GM21367 (cell line): ENCODE measurements around the gene METRNL.
"Not testable (repeated sequence)": the region's sequence is repeated elsewhere in the genome, so short reads cannot be mapped to it uniquely, and the experiment has no call there.

Experiments
- ATAC-seq: cut with Tn5 transposase; IDR thresholded peaks from one replicate; pipeline ENCODE4 v1.9.1; 2021; ENCODE audit not compliant: unreplicated experiment

The METRNL gene

GRCh38 chr17:83065660-83066542 is 13.5 kb upstream of the METRNL start:
- ATAC-seq = no peak

GRCh38 chr17:83066543-83066890 is 12.9 kb upstream of the METRNL start:
- not testable (repeated sequence) for ATAC-seq

- ATAC-seq = no peak
Measured at GRCh38 chr17:83067071-83067717, 12.2 kb upstream of the METRNL start.

DNA sequence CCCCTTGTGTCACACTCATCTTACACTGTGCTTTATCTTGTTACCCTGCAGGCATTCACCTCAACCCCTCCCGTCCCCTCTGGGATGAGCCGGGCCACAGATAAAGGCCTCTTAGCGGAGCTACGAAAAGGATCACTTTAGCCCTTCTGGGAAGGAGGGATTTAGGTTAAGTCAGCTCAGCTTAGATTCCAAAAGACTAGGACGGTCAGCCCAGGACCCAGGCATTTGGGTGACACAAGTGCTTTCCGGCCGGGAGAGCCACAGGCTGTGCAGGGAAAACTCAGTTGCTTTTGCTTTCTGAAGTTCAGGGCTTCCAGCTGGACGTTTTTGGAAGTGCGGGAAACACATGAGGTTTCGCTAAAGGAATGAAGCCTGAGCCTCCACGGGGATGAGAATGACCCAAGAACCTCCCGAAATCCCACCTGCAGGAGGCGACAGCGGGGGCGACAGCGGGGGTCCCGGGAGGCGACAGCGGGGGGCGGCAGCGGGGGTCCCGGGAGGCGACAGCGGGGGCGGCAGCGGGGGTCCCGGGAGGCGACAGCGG is 11.6 kb upstream of the METRNL start:
- no peak for ATAC-seq

GRCh38 chr17:83068641-83069570 is 10.5 kb upstream of the METRNL start:
- no peak for ATAC-seq

- ATAC-seq = no peak
Measured at GRCh38 chr17:83069571-83069906, 9.9 kb upstream of the METRNL start.

DNA sequence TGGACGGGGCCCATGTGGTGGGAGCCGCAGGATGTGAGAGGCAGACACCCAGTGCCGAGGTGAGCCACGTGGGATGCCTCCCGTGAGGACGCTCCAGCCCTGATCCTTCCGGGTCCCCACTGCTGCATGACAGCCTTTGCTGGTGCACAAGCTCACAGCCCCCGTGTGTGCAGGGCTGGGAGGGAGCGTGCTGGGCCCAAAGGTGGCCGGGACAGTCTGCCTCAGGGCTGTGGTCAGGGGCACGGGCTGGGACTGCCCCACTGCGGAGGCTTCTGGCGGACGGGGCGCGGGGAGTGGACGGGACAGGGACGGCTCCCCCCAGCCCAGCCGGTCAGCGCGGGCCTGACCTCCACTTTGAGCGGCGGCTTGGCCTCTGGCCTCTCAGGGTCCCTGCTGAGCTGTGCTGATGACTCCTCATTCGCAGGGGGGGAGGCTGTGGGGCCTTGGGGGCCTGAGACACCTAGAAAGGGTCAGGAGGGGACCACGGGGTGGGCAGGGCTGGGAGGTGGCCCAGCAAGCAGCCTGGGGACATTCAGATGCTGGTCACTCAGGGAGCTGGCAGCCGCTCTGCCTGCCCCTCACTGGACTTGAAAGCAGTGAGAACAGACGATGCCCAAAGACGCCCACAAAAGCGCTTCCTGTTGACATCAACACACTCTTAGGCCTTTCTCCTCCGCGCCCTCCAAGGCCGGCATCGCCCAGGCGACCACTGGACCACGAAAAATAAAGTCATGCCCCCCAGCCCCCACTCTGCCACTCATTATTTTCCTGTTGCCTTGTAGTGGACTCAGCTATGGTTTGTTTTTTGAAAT is 9.3 kb upstream of the METRNL start:
- no peak for ATAC-seq

DNA sequence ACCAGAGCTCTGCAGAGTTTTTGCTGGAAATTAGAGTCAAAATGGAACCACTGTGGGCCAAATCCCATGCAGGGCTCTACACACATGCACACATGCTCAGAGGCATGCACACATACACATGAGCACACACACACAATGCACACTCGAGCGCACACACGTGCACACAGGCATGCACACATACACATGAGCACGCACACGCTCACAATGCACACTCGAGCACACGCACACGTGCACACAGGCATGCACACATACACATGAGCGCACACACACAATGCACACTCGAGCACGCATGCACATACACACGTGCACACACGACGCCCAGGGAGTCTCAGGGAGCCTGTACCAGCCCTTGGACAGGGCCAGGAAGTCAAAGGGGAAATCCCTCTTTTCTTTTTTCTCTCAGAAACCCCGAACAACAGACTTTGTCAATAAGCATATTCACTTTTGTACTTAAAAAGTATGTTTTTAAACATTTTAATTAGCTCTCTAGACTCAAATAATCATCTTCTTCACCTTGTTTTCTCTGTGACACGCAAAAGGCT is 8.5 kb upstream of the METRNL start:
- ATAC-seq = no peak

- ATAC-seq = no peak
Measured at GRCh38 chr17:83071365-83071764, 8.0 kb upstream of the METRNL start.

- ATAC-seq = no peak
Measured at GRCh38 chr17:83071966-83072562, 7.3 kb upstream of the METRNL start.

GRCh38 chr17:83072600-83073358 is 6.6 kb upstream of the METRNL start:
- ATAC-seq = no peak

GRCh38 chr17:83073389-83074063 is 5.9 kb upstream of the METRNL start:
- no peak for ATAC-seq

- ATAC-seq = no peak
Measured at GRCh38 chr17:83074486-83075223, 4.8 kb upstream of the METRNL start.

GRCh38 chr17:83075270-83075880 is 4.0 kb upstream of the METRNL start:
- no peak for ATAC-seq

GRCh38 chr17:83076938-83077337 is 2.5 kb upstream of the METRNL start:
- ATAC-seq = no peak

GRCh38 chr17:83077411-83077810 is 2.0 kb upstream of the METRNL start:
- no peak for ATAC-seq

- no peak for ATAC-seq
Measured at GRCh38 chr17:83077939-83078338, 1.5 kb upstream of the METRNL start.
